ENCODE measurements around the gene APIP. TPM values are rescaled to one million over a fixed set of nuclear protein-coding genes. Genes with fewer than 3 reads are reported as not detected.

Gene APIP
- polyA plus RNA-seq, 2 of the 4 experiments (the other 2 are of a cell fraction), result 42.4 to 55.6 TPM

DNA sequence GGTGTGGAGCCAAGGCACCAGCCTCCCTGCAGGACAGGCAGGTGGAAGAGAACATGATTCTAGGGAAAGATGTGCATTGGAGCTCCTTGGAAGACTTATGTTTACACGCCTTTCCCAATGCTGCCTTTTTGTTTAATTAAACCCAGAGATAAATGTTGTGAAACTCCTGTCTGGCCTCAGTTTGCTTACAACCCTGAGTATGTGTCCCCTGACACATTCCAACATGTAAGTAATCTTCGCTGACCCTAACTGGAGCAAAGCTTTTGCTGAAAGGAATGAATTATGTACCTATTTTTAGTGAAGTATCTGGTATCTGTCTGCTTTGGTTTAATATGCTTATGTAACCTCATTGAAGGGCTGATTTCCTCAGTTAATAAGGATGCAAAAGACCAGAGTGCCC is 56.7 kb downstream of the APIP start (continued):
- TF ChIP-seq, protein P1, sequence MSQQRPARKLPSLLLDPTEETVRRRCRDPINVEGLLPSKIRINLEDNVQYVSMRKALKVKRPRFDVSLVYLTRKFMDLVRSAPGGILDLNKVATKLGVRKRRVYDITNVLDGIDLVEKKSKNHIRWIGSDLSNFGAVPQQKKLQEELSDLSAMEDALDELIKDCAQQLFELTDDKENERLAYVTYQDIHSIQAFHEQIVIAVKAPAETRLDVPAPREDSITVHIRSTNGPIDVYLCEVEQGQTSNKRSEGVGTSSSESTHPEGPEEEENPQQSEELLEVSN (IDR thresholded peaks at IDR 0.05; ENCODE audit: borderline replicate concordance, low read depth), result no peak
- TF ChIP-seq, protein P2, sequence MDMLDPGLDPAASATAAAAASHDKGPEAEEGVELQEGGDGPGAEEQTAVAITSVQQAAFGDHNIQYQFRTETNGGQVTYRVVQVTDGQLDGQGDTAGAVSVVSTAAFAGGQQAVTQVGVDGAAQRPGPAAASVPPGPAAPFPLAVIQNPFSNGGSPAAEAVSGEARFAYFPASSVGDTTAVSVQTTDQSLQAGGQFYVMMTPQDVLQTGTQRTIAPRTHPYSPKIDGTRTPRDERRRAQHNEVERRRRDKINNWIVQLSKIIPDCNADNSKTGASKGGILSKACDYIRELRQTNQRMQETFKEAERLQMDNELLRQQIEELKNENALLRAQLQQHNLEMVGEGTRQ (IDR thresholded peaks at IDR 0.05), result no peak
- no peak for TF ChIP-seq EHF (CRISPR knock-in tag; IDR thresholded peaks at IDR 0.05)
- no peak for TF ChIP-seq KDM5A (IDR thresholded peaks at IDR 0.05)

DNA sequence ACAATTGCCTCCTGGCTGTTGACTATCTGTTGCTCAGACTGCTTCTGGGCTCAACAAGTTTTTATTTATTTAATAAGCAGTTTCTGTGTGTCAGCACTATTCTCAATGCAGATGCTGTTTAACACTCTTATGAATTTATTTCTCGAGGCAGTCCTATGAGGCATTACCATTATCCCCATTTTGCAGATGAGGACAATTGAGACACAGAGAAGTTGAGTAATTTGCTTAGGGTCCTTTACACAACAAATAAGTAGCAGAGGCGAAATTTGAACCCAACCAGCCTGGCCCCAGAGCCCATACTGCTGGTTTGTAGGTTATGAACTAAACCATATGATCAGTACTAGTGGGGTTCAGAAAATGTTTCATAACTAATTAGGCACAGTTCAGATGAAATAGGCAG is 58.7 kb downstream of the APIP start:
- TF ChIP-seq MAFK (IDR thresholded peaks at IDR 0.05; ENCODE audit: partially characterized antibody) (peak; percentile 24), NFE2L2 (conservative IDR thresholded peaks at IDR 0.05; ENCODE audit: low read length) (no peak)
- H3K4me1 ChIP-seq, result no peaks in the 10 kb centered on the region; the same call in 2 of the 3 replicates
- ATAC-seq (no peak), DNase-seq (ENCODE audit: low read depth in 1 of 2, low spot score in 1 of 2) (no peak), FAIRE-seq (no peak)
- ChIA-PET CTCF (no interaction called here), POLR2A (no interaction called here)
- H3K4me2 ChIP-seq, result no peak overlapping the region
- no peak overlapping the region for H3K4me3 ChIP-seq
- WGBS (ENCODE audit: missing lambda C conversion rate), result 83% methylated on average over 2 of the region's 2 CpGs
- H3K9me3 ChIP-seq, result no peaks in the 10 kb centered on the region; the same call in 2 of the 3 replicates
- H3K27ac ChIP-seq, result no peak overlapping the region

DNA sequence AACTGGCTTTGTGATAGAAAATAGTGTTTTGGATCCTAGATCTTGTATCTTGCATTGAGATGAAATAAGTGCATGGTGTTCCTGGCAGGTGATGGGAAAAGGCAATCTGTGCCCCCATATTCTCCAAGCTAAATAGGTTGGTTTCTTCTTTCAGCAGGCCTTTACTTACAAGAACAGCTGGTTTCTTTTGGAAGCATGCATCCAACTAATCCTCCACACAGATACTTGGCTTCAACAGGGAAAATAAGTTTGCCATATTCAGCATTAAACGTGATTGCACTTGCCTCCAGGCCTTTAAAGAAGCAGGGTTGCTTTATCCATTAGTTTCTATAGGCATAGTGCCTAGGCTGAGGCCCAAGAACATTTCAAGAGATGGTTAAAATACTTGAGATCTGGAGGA is 59.9 kb downstream of the APIP start:
- ChIA-PET CTCF (interaction anchor here (1.2 kb wide), 1 partner anchor 13 kb away, joined by 4 read pairs; no protein-coding TSS in a partner anchor), POLR2A (no interaction called here)
- Histone ChIP-seq H3K27ac (no peak overlapping the region), H3K4me2 (no peak overlapping the region), H3K4me3 (no peak overlapping the region), H3K9me3 (no peaks in the 10 kb centered on the region), H3K4me1 (no peaks in the 10 kb centered on the region; the same call in 2 of the 3 replicates)
- TF ChIP-seq RARB (CRISPR knock-in tag; IDR thresholded peaks at IDR 0.05) (no peak), ZFP36 (IDR thresholded peaks at IDR 0.05; ENCODE audit: borderline replicate concordance, partially characterized antibody) (no peak), MYC (IDR thresholded peaks at IDR 0.05; ENCODE audit: borderline replicate concordance, low read length) (no peak), EP300 (IDR thresholded peaks at IDR 0.05) (no peak), HOXB5 (CRISPR knock-in tag; IDR thresholded peaks at IDR 0.05) (no peak), FOSL2 (IDR thresholded peaks at IDR 0.05) (no peak), FOSL2 (CRISPR knock-in tag; IDR thresholded peaks at IDR 0.05) (no peak), CEBPB (IDR thresholded peaks at IDR 0.05) (no peak), NR3C1 (IDR thresholded peaks at IDR 0.05) (no peak), EHF (CRISPR knock-in tag; IDR thresholded peaks at IDR 0.05) (no peak), HDAC2 (IDR thresholded peaks at IDR 0.05) (no peak), FOSB (CRISPR knock-in tag; IDR thresholded peaks at IDR 0.05) (no peak)
- TF ChIP-seq, protein P3, sequence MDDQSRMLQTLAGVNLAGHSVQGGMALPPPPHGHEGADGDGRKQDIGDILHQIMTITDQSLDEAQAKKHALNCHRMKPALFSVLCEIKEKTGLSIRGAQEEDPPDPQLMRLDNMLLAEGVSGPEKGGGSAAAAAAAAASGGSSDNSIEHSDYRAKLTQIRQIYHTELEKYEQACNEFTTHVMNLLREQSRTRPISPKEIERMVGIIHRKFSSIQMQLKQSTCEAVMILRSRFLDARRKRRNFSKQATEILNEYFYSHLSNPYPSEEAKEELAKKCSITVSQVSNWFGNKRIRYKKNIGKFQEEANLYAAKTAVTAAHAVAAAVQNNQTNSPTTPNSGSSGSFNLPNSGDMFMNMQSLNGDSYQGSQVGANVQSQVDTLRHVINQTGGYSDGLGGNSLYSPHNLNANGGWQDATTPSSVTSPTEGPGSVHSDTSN (IDR thresholded peaks at IDR 0.05), result no peak
- TF ChIP-seq, protein P4, sequence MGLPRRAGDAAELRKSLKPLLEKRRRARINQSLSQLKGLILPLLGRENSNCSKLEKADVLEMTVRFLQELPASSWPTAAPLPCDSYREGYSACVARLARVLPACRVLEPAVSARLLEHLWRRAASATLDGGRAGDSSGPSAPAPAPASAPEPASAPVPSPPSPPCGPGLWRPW (IDR thresholded peaks at IDR 0.05), result no peak
- TF ChIP-seq, protein P5, sequence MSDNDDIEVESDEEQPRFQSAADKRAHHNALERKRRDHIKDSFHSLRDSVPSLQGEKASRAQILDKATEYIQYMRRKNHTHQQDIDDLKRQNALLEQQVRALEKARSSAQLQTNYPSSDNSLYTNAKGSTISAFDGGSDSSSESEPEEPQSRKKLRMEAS (IDR thresholded peaks at IDR 0.05), result no peak
- TF ChIP-seq, protein P6, sequence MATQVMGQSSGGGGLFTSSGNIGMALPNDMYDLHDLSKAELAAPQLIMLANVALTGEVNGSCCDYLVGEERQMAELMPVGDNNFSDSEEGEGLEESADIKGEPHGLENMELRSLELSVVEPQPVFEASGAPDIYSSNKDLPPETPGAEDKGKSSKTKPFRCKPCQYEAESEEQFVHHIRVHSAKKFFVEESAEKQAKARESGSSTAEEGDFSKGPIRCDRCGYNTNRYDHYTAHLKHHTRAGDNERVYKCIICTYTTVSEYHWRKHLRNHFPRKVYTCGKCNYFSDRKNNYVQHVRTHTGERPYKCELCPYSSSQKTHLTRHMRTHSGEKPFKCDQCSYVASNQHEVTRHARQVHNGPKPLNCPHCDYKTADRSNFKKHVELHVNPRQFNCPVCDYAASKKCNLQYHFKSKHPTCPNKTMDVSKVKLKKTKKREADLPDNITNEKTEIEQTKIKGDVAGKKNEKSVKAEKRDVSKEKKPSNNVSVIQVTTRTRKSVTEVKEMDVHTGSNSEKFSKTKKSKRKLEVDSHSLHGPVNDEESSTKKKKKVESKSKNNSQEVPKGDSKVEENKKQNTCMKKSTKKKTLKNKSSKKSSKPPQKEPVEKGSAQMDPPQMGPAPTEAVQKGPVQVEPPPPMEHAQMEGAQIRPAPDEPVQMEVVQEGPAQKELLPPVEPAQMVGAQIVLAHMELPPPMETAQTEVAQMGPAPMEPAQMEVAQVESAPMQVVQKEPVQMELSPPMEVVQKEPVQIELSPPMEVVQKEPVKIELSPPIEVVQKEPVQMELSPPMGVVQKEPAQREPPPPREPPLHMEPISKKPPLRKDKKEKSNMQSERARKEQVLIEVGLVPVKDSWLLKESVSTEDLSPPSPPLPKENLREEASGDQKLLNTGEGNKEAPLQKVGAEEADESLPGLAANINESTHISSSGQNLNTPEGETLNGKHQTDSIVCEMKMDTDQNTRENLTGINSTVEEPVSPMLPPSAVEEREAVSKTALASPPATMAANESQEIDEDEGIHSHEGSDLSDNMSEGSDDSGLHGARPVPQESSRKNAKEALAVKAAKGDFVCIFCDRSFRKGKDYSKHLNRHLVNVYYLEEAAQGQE (IDR thresholded peaks at IDR 0.05), result no peak
- FAIRE-seq, result no peak
- DNase-seq (ENCODE audit: low read depth in 1 of 2, low spot score in 1 of 2), result no peak
- ATAC-seq, result no peak
- 68% methylated on average over 1 of the region's 1 CpG for WGBS (ENCODE audit: missing lambda C conversion rate)

All from A549 (cell line).